ENCODE data around the gene TRAF5.

Gene TRAF5

DNA sequence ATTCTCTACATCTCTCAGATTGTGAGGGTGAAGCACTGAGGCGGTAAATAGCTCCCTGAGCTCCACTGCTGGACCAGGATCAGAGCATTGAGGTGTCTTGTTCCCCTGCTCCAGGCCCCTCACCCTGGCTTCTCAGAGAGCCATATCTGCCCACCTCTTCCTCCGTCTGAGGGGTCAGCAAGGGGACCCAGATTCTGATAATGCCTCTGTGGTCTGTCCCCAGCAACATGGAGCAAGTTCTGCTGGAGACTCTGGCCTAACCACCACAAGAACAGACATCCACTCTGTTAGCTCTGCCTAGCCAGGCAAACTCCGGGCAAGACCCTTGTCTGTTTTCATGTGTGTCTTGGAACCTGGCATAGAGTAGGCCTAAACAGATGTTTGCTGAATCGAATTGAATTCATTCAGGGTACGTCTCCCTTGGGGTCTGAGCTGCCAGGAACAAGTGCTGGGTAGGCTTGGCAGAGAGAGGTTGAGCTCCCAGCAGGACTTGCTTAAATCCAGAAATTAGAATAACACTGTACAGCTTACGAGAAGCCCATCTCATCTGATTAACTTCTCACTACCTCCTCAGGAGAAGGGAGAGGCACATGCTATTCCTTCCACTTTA lies 2.3 kb downstream of the TRAF5 start:
- DNase-seq: no peak

DNA sequence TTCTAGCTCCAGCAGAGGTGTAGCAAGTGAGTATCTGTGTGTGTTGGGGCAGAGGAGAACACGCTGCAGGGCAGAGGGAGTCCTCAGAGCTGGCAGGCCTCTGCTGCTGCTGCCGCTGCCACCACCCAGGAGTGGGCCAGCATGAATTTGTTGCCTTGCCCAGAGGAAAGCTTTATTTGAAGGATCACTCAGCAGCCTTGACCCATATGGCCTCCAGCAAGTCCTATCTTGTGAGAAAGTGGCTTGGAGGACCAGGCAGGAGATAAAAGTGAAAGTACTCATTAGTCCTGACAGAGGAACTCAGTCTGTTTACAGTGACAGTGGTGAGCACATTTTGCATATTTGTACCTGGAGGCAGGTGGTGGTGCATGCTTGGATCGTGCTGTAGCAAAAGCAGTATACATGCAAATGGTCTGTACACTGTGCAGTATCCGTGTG lies 3.1 kb downstream of the TRAF5 start:
- no peak for DNase-seq

DNA sequence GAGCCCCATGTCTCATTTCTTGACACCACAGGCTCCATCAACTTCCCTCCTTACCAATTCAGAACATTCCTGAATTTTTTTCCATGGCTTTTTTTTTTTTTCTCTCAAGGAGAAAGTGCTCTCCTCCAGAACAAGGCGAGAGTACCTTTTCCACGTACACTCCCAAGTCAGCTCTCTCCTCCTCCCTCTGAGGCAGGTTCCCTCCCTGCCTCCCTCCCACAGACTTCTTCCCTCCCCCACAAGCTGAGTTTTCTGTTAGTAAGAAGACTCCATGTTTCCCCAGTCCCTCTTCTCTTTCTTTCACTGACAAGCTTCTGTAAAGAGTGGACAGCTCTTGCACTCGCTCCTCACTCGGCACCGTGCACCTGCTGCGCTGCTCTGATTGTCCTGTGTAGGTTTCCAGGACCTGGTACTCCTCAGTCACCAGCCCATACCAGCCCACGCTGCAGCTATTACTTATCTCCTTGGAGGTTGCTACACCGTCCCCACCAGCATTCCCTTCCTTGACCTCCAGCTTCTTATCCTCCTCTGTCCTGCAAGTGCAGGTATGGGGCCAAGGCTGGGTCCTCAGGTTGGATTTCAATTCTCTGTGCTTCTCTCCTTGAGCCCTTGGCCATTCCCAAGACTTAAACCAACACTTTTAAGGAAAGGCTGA lies 3.8 kb downstream of the TRAF5 start:
- DNase-seq: no peak

DNA sequence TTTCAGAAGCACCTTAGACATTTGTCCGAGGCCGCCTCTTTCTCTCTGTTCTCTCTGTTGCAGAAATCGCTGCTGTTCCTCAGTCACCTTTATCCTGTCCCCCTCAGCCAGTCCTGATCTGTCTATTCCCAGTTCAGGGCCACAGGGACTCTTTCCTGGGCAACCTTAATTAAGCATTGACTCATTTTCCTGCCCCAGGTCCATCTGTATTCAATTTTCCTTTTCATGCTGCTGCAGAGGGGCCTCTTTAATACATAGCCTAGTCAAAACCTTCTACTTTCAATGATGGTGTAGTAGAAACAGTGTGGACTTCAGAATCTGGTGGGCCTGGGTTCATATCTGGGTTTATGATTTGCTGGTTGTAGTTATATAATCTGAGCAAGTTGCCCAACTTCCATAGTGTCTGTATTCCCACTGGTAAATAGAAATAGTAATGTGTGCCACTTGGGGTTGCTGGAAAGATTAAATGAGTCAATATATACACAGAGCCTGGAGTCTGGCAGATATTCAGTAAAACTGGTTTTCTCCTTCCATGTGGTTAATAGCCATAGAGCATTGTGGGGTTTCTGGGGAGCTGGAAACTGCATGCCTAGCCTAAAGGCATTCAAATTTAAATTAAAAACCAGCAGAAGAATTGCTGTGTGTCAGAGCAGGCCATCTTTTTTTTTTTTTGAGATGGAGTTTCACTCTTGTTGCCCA lies 4.5 kb downstream of the TRAF5 start:
- DNase-seq: no peak

DNA sequence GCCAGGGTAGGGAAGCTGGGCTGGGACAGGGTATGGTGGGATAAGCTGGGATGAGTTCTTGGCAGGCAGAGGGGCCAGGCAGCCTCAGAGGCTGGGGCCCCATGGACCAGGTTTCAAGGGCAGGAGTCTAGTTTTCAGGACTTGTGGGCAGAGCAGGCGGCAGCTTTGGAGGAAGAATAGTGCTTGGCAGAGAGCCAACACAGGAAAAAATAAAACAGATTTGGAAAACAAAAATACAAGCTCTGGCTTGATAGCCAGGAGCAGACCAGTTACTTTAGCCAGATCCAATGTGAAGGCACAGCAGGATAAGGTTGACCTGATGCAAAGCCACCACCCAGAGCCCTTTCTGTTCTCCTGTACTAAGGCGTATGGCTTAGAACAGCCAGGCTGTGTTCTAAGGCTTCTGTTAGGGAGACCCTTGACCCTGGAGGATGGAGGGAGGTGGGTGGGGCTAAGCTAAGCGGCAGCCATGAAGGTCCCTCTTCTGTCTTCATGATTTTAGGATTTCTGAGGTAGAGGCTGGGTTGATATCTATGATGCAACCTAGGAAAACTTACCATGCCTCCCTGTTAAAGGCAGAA lies 5.5 kb downstream of the TRAF5 start:
- DNase-seq: no peak

DNA sequence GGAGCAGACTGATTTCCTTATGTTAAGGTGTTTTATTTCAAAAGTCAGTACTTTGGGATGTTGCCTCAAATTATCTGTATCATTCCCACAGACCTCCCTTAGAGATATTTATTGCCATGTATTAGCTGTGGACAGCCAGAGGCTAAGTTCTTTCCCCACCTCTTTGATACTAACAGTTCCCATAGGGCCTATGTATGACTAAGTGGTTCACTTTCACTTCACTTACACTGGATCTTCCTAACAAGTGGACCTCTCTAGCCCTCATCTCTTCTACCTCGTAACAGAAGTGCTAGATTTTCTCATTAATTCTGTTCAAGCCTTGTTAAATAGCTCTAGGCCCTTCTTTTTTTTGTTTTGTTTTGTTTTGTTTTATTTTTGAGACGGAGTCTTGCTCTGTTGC lies 6.2 kb downstream of the TRAF5 start:
- no peak for DNase-seq

DNA sequence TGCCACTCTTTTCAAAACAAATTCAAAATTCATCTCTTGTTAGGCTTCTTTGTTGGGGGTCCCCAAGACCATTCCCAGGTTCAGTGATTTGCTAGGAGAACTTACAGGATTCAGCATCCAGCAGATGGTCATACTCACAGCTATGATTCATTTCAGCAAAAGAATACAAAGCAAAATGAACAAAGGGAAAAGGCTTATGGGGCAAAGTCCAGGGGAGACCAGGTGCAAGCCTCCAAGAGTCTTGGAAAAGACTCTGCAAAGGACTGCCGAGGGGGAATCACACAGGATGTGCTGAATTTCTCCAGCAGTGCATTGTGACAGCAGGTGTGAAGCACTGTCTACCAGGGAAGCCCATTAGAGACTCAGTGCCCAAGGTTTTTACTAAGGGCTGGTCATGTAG lies 7.3 kb downstream of the TRAF5 start:
- DNase-seq: no peak

DNA sequence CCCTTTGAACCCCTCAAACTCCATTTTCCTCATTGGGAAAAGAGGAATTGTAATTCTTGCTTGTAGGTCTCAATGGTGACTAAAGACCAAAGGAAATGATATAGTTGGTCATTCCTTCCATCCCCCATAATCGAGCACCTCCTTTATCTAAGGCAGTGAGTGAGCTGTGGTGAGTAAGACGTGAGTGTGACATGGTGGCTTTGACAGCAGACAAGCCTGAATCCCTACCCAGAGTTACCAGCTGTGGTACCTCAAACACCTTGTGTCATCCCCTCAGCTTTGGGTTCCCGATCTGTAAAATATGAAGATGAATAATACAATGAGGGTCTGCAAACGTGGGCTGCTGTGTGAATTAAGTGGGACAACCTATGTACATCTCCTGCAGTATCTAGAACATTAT lies 8.4 kb downstream of the TRAF5 start:
- no peak for DNase-seq

DNA sequence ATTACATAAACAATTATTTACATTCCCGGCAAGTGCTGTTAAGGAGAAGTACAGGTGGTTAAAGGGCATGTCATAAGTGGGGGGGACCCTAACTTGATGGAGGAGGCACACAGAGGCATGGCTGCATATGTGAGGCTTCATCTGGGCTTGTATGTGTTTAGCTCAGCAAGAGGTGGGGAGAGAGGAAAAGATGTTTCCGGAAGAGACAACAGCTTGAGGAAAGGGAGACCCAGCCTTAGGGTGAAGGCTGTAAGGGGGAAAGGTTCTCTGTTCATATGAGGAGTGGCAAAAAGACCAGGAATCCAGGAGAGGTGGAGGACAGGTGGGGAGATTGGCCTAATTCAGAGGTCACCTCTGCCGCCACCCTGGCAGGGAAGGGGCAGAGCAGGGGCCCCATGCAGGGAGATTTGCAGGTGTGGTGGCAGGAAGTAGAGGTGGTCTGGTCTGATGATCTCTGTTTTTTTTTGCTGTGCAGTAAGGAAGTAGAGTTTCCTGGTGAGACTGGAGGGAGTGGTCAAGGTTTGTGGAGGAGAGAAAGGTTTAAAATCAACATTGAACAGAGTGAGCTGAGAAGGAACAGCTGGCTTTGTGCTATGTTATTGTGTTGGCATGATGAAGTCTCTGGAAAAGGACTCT lies 9.0 kb downstream of the TRAF5 start:
- DNase-seq: no peak

DNA sequence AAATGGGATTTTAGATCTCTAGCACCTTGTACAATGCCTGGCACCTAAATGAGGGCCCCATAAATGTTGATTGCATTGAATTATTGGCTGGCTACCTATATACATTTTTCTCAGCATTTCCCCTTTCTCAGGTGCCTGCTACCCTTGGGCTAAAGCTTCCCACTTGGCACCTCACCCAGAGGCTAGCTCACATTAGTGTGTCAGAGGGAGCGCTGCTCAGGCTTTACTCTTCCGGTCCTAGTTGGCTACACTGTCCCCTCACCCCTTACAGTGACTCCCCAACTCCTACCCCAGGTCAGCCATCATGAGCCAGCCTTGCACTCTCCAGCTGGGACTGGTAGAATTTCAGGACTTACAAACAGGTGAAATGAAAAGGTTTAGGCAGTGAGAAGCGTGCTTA lies 9.5 kb downstream of the TRAF5 start:
- no peak for DNase-seq

DNA sequence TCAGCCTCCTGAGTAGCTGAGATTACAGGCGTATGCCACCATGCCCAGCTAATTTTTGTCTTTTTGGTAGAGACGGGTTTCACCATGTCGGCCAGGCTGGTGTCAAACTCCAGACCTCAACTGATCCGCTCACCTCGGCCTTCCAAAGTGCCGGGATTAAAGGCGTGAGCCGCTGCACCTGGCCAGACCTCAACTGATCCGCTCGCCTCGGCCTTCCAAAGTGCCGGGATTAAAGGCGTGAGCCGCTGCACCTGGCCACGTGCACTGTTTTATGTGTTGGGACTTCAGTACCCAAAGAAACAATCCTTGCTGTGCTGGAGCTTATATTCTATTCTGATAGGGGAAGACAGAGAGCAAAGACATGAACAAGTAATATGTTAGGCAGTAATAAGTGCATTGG lies 10.1 kb downstream of the TRAF5 start:
- DNase-seq: no peak

DNA sequence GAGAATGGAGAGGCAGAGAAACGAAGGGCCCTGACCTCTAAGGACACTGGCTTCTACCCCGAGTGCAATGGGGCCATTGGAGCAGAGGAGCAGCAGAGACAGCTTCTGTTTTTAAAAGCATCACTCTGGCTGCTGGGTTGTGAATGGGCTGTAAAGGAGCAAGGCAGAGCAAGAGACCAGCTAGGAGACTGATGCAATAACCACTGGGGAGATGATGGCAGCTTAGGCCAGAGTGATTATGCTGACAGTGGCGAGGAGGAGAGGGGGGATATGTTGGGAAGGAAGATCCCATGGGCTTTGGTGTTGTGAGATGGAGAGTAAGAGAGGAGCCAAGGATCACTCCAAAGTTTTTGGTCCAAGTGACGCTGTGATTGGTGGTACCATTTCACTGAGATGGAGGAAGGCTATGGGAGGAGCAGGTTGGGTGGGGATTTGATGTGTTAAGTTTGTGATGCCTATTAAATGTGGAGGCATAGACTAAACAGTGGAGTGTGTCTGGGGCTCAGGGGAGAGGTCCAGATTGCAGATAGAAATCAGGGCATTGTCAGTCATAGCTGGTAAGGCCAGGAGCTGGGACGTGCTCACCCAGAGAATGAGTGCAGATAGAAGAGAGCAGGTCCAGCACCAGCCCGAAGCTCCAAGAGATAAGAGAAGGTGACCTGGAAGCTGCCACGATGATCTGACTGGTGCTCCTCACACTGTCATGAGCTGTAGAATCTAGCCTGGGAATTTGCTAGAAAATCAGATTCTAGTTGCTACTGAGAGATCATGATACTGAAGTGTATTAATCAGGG lies 11.0 kb downstream of the TRAF5 start:
- DNase-seq: no peak

DNA sequence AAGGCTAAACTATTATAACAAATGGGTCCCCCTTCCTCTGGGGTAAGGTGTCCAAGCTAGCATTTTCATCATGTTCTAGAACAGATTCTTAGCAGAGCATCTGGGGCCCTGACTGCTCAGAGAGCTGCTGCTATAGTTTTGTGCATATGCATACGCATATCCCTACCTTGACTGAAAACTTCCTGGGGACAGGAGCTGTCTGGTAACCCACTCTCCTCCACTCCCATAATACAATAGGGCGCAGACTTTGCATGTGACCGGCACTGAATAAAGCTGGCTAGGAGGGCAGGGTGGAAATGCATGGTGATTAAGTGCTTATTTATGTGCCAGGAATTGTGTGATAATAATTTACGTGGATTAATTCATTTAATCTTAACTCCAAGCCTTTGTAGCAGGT lies 11.6 kb downstream of the TRAF5 start:
- DNase-seq: no peak

DNA sequence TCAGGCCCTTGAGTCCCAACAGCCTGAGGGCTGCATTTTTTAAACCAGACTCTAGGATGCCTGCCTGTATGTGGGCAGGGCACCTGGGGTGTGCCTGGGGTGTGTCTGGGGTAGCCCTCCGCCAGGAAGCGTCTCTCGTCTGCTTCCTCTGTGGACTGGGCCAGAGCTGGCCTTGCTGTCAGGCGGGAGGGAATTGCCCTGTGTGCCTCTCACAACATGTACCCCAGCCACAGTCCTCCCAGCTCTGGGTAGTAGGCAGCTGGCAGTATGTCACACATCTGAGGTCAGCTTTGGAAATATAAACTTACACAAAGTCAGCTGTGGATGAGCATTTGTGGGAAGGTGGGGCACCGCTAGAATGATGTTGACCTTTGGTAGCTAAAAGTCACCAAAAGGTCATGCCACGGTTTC lies 13.0 kb downstream of the TRAF5 start:
- no peak for DNase-seq

DNA sequence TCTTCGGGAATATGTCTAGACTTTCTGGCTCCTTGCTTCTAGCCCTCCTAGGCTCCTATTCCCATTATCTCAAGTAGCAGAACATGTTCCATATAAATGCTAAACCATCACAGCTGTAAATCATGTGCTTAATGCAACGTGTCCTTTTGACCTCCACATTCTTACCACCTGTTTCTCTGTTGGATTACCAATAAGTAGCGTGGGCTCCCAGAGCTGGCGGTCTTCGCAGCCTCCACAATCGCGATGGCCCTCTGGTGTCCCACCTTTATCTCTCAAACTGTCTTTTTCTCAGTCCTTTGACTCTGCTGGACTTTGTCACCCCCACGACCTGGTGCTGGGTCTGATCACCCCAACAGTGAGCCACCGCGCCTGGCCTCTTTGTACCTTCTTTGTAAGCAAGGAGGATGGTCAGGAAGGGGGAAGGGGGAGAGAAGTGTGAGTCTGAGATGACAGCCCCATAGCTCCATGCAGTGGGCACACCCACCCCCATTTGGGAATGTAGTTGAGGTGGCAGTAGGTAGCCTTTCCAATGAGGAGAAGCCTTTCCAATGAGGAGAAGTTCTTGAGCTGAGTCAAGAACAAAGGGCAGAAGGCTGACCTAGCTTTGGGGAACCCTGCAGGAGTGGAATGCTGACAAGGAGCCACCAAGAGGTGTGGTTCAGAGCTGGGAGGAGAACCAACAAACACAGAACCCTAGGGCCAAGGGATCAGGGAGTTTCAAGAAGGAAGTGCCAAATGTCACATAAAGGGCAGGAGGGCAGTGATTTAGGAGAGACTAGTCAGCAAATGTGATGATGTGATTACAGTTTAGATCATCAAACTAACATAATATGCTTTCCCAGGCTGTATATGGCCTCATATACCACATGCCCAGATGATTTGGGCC lies 14.2 kb downstream of the TRAF5 start:
- DNase-seq: no peak

DNA sequence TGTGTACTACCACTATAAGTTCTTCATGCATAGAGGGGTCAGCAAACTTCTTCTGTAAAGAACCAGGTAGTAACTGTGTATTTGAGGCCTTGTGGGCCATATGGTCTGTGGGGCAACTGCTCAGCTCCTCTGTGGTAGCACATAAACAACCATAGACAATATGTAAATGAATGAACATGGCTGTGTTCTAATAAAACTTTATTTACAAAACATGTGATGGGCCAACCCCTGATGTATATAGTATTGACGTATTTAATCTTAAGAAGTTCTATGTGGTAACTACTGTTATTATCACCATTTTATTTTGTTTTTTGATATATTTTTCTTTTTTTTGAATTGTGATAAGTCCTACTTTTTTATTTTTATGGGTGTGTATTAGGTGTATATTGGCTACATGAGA lies 15.4 kb downstream of the TRAF5 start:
- no peak for DNase-seq

DNA sequence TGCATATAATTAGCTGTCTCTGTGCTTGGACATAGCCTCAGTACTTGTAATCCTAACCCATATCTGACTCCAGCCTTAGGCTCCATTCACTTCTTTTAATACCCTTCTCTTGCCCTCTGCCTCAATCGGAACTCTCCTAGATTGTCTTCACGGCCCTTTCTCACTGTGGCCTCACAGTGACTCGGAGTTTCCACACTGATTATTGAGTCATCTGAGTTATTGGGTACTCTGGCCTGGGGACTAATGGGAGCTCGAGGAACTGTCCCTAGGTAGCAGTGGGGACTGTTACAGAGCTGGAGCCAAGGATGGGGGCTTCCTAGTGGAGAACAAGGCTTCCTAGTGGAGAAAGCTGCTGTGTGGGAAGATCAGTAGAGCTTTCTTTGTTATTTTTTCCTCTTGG lies 17.0 kb downstream of the TRAF5 start:
- DNase-seq: no peak

DNA sequence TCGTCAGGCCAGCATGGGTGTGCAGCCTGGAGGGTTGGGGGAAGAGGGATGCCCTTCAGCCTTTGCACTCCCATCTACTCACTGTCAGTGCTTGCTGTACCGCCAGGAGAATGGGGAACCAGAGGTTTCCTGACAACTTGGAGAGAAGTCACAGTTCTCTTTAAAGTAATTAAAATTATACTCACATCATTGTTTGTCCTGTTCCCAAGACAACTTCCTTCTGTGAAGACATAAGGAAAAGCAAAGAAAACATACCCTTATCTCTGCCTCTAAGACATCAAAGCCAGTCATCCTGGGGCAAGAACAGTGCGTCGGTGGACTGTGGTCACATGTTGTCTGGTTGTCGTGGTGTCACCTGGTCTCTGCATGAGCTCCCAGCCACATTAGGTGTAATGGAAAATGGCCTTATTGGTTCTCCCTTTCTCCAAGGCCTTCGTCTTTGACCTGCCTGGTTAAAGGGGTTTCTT lies 17.6 kb downstream of the TRAF5 start:
- DNase-seq: no peak

DNA sequence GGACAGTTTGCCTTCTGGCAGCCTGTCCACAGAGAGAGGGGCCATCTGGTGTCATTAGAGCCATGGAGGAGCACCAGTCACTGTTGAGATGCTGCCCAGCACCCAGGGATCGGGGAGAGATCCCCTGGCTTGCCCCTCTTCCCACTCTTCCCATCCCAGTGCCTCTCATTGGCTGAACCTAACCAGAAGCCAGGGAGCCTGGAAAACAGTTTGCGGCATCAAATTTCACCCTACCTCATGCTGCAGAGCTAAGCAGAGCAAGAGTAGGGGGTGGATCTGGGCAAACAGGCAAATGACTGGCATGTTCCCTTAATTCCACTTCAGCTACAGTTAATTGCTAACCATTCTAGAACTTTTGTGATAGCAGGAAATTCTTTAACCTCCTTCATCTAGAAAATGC lies 19.1 kb downstream of the TRAF5 start:
- DNase-seq: no peak

DNA sequence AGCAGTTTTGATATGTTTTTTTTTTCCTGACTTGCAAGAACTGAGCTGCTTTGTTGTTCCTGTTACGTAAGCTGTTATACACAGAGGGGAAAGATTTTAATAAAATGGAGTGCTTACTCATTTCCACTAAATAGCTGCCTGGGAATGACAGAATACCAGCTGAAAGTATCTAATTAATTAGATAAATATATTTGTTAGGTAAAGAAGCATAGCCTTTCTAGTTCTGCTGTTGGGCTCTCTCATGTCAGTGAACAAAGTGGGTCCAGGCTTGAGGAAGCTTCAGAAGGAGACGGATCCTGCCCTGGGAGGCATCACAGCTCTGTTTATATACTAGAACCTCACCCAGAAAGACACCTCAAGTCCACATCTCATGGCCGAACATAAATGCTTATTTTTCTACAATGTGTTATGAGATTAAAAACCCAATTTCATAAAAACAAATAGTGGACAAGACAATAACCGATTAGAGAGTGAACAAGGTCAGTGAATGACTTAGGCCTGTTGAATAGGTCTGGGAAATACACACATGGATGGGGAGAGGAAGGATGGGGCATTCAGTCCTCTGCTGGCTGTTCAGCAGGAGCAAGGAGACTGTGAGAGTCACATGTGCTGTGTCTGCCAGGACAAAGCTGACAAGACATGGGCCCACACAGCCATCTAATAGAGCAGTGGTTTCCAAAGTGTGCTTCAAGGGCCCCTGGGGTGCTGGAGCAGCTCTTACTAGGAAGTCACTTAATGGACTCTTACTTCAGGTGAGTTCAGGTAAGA lies 20.6 kb downstream of the TRAF5 start:
- DNase-seq: no peak

DNA sequence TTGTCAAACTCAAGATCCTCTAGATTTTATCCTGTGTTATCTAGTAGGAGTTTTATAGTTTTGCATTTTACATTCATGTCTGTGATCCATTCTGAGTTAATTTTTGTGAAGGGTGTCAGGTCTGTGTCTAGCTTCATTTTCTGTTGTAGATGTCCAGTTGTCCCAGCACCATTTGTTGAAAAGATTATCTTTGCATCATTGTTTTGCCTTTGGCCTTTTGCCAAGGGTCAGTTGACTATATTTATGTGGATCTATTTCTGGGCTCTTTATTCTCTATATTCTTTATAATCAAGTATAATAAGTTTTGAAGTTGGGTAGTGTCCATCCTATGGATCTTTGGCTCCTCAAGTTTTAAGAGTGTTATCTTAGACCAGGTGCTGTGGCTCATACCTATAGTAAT lies 21.9 kb downstream of the TRAF5 start:
- no peak for DNase-seq

Data from stimulated activated CD4-positive, alpha-beta T cell treated with anti-CD3 and anti-CD28 coated beads, Interleukin-15, amount 100 ng/mL, for 24 hours (primary cell).